Loucy (cell line): ENCODE data around the gene PRKN.

Experiments
- H2AFZ ChIP-seq: fragments of 200-600 bp; sonication (generic); 2 replicates; pipeline ENCODE4 v1.6.0; 2016; ENCODE audit warnings: antibody characterized with exemption, mild to moderate bottlenecking, low read length, moderate library complexity
- H3F3A ChIP-seq: fragments of 200-600 bp; 2 replicates; pipeline ENCODE4 v1.6.0; 2016; ENCODE audit warnings: antibody characterized with exemption, low read depth, mild to moderate bottlenecking
- H3K27me3 ChIP-seq: fragments of 200-600 bp; sonication (generic); 2 replicates; pipeline ENCODE4 v1.6.1; 2014; ENCODE audit warnings: low read length, mild to moderate bottlenecking; ENCODE audit not compliant: insufficient read depth, poor library complexity, severe bottlenecking
- H3K36me3 ChIP-seq: fragments of 200-600 bp; sonication (generic); 2 replicates; pipeline ENCODE4 v1.6.1; 2016; ENCODE audit warnings: low read length; ENCODE audit not compliant: insufficient read depth
- H3K4me1 ChIP-seq: fragments of 200-600 bp; sonication (generic); 2 replicates; pipeline ENCODE4 v1.5.1; 2014; ENCODE audit warnings: low read length, mild to moderate bottlenecking; ENCODE audit not compliant: insufficient read depth, poor library complexity, severe bottlenecking
- H3K4me2 ChIP-seq: fragments of 200-600 bp; sonication (generic); 2 replicates; pipeline ENCODE4 v1.6.0; 2014; ENCODE audit warnings: antibody characterized with exemption, low read length, low read depth, mild to moderate bottlenecking; ENCODE audit not compliant: poor library complexity, severe bottlenecking
- H3K4me3 ChIP-seq: fragments of 200-600 bp; sonication (generic); 2 replicates; pipeline ENCODE4 v1.5.1; 2014; ENCODE audit warnings: low read length, mild to moderate bottlenecking, mixed read lengths; ENCODE audit not compliant: poor library complexity, severe bottlenecking
- H3K79me2 ChIP-seq: fragments of 200-600 bp; sonication (generic); 2 replicates; pipeline ENCODE4 v1.6.1; 2014; ENCODE audit warnings: low read length; ENCODE audit not compliant: insufficient read depth
- H3K9ac ChIP-seq: fragments of 200-600 bp; sonication (generic); 2 replicates; pipeline ENCODE4 v1.6.0; 2014; ENCODE audit warnings: mild to moderate bottlenecking, low read depth, low read length, moderate library complexity; ENCODE audit not compliant: poor library complexity, severe bottlenecking
- H3K9me2 ChIP-seq: fragments of 200-600 bp; sonication (generic); replicated peaks from 2 replicates; pipeline ENCODE4 v1.6.1; 2016; ENCODE audit warnings: low read depth, low read length, mixed read lengths
- H3K9me3 ChIP-seq: fragments of 200-600 bp; sonication (generic); 2 replicates; pipeline ENCODE4 v1.6.1; 2014; ENCODE audit warnings: mild to moderate bottlenecking, antibody characterized with exemption, low read length, low read depth; ENCODE audit not compliant: insufficient read depth
- H4K20me1 ChIP-seq: fragments of 200-600 bp; sonication (generic); 2 replicates; pipeline ENCODE4 v1.6.0; 2014; ENCODE audit warnings: antibody characterized with exemption, low read length, mild to moderate bottlenecking; ENCODE audit not compliant: insufficient read depth, poor library complexity, severe bottlenecking
- CTCF ChIP-seq: fragments of 200-600 bp; sonication (generic); conservative IDR thresholded peaks from 2 replicates; pipeline ENCODE4 v1.5.1; 2014; ENCODE audit warnings: mild to moderate bottlenecking, antibody characterized with exemption, low read length
- EZH2phosphoT487 ChIP-seq: fragments of 200-600 bp; IDR thresholded peaks from 2 replicates; pipeline ENCODE4 v1.6.1; 2018; ENCODE audit warnings: antibody characterized with exemption, mild to moderate bottlenecking, moderate library complexity, borderline replicate concordance

PRKN gene

GRCh38 chr6:161477876-161478425 is 1249.6 kb downstream of the PRKN start:
- Histone ChIP-seq H3K4me2 (no peak overlapping the region), H3K9ac (no peak overlapping the region), H3K4me1 (no peaks in the 10 kb centered on the region), H3K27me3 (no peaks in the 10 kb centered on the region), H3K9me3 (0 out of 2 replicates have a peak, but pooled peaks cover 2% of the 10 kb centered on the region), H4K20me1 (no peaks in the 10 kb centered on the region), H3K36me3 (no peaks in the 10 kb centered on the region), H3K79me2 (no peaks in the 10 kb centered on the region), H3K4me3 (no peak overlapping the region), H3K9me2 (no peaks in the 10 kb centered on the region), H2AFZ (no peak overlapping the region), H3F3A (no peaks in the 10 kb centered on the region)
- no peak for TF ChIP-seq CTCF
- no peak for TF ChIP-seq EZH2phosphoT487

GRCh38 chr6:161476711-161477110 is 1250.9 kb downstream of the PRKN start:
- TF ChIP-seq CTCF, result no peak
- no peak for TF ChIP-seq EZH2phosphoT487
- no peaks in the 10 kb centered on the region for H3K9me2 ChIP-seq
- no peak overlapping the region for H3K9ac ChIP-seq
- no peak overlapping the region for H3K4me3 ChIP-seq
- H3K4me2 ChIP-seq, result no peak overlapping the region
- H3K36me3 ChIP-seq, result no peaks in the 10 kb centered on the region
- no peaks in the 10 kb centered on the region for H3K79me2 ChIP-seq
- no peaks in the 10 kb centered on the region for H3K27me3 ChIP-seq
- no peaks in the 10 kb centered on the region for H4K20me1 ChIP-seq
- no peaks in the 10 kb centered on the region for H3F3A ChIP-seq
- 0 out of 2 replicates have a peak, but pooled peaks cover 2% of the 10 kb centered on the region for H3K9me3 ChIP-seq
- no peak overlapping the region for H2AFZ ChIP-seq
- H3K4me1 ChIP-seq, result no peaks in the 10 kb centered on the region

GRCh38 chr6:161465403-161465802 is 1262.2 kb downstream of the PRKN start:
- H3K36me3 ChIP-seq, result no peaks in the 10 kb centered on the region
- no peaks in the 10 kb centered on the region for H3K9me2 ChIP-seq
- H3K4me3 ChIP-seq, result no peak overlapping the region
- no peak overlapping the region for H3K4me2 ChIP-seq
- H3K9ac ChIP-seq, result no peak overlapping the region
- H3F3A ChIP-seq, result no peaks in the 10 kb centered on the region
- H4K20me1 ChIP-seq, result no peaks in the 10 kb centered on the region
- no peaks in the 10 kb centered on the region for H3K79me2 ChIP-seq
- H3K27me3 ChIP-seq, result no peaks in the 10 kb centered on the region
- no peaks in the 10 kb centered on the region; the same call in 1 of the 2 replicates for H3K9me3 ChIP-seq
- H2AFZ ChIP-seq, result no peak overlapping the region
- no peaks in the 10 kb centered on the region for H3K4me1 ChIP-seq
- TF ChIP-seq CTCF (no peak), EZH2phosphoT487 (no peak)
